SW 1271 (cell line): ENCODE results near the gene BRSK2.
"Not testable (repeated sequence)": the region's sequence is repeated elsewhere in the genome, so short reads cannot be mapped to it uniquely, and the experiment has no call there.

Source experiments
- DNase-seq, 2 experiments: peaks; one replicate each; lab custom pipeline; 2025; lab: John Stamatoyannopoulos, UW

Gene BRSK2

DNA sequence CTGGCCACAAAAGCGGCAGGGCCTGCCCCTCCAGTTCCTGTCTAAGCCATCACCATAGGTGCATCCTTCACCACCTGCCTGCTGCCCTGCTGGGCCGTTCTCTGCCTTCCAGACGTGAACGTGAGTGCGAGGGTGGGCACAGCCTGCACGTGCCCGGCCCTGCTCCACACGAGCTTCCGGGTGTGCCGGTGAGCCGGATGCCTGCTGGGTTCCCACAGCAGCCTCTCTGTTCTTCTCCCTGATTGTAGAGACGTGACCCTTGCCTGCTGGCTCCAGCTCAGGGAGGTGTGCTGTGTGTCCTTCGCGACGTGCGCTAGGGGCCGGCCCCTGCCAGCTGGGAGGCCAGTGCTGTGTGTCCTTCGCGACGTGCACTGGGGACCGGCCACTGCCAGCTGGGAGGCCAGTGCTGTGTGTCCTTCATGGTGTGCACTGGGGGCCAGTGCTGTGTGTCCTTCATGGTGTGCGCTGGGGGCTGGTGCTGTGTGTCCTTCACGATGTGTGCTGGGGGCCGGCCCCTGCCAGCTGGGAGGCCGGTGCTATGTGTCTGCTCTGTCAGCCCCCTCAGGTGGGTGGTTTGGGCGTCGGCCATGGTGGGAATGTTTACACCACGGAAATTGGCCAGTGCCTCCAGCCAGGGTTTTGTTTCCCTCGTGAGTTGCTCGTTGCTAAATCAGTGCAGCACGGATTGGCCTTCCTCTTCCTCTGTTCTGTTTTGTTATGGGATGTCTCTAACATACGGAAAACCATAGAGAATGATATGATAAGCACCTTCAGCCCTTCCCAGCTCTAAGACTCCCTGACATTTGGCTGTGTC lies 35.4 kb upstream of the BRSK2 start:
- DNase-seq = no peak

DNA sequence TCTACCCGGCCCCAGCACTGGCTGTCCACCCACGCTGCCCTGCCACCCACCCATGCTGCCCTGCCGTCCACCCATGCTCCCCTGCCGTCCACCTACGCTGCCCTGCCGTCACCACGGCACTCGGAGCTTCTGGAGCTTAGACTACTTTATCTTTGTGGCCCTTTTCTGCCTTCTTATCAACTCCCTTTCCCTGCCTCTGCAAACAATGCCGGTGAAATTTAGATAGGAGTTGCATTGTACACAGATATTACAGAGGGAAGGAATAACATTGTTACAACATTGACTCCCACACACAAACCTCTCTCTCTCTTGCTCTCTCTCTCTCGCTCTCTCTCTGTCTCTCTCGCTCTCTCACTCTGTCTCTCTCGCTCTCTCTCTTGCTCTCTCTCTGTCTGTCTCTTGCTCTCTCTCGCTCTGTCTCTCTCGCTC lies 33.7 kb upstream of the BRSK2 start:
- DNase-seq = no peak

DNA sequence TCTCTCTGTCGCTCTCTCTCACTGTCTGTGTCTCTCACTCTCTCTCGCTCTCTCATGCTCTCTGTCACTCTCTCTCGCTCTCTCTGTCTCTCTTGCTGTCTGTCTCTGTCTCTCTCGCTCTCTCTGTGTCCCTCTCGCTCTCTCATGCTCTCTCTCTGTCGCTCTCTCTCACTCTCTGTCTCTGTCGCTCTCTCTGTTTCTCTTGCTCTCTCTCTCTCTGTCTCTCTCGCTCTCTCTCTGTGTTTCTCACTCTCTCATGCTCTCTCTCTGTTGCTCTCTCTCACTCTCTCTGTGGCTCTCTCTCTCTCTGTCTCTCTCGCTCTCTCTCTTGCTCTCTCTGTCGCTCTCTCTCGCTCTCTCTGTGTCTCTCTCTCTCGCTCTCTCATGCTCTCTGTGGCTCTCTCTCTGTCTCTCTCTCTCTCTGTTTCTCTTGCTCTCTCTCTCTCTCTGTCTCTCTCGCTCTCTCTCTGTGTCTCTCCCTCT lies 33.2 kb upstream of the BRSK2 start:
- no peak for DNase-seq

DNA sequence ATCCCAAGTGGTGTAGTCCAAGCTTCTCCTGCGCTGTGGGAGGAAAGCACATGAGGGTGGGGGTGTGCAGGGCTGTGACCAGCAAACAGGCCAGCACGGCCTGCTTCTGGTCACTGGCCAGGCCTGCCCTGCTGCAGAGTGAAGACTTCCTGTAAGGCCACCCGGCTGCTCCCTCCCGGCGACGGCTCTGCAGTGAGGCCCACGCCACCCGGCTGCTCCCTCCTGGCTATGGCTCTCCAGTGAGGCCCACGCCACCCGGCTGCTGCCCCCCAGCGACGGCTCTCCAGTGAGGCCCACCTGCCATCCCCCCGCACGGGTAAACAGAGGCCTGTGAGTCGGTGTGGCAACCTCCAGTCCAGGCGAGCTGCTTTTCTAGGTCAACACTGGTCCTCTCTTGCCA lies 31.4 kb upstream of the BRSK2 start:
- DNase-seq = no peak

DNA sequence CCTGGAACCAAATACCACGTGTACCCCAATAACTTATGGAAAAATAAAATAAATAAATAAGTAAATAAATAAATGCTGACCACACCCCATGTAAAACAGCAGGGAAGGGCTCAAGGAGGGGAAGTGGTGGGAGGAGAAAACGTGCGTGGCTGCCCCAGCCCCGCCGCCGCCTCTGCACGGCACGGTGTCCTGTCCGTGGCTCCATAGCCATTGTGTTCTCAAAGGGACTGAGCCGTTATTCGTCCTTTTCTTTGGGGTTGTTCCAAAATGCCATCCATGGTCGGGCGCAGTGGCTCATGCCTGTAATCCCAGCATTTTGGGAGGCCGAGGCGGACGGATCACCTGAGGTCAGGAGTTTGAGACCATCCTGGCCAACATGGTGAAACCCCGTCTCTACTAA lies 30.8 kb upstream of the BRSK2 start:
- not testable (repeated sequence) for DNase-seq

DNA sequence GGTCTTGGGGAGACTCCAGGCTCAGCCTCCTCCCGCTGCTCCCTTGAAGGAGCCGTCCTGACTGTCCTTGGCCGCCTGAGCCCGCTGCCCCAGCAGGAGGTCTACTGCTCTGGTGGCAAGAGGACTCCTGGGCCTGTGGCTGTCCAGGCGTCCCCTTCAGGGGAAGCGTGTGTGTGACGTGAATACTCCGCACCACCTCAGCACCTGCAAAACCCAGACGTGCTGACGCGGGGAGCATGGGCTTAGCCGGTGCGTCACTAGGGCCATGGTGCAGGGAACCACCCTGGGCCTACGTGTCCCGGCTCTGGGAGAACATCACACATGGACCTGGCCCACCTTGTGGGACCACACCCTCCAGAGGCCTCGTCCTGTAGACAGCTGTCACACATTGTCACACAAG lies 30.2 kb upstream of the BRSK2 start:
- DNase-seq = no peak

DNA sequence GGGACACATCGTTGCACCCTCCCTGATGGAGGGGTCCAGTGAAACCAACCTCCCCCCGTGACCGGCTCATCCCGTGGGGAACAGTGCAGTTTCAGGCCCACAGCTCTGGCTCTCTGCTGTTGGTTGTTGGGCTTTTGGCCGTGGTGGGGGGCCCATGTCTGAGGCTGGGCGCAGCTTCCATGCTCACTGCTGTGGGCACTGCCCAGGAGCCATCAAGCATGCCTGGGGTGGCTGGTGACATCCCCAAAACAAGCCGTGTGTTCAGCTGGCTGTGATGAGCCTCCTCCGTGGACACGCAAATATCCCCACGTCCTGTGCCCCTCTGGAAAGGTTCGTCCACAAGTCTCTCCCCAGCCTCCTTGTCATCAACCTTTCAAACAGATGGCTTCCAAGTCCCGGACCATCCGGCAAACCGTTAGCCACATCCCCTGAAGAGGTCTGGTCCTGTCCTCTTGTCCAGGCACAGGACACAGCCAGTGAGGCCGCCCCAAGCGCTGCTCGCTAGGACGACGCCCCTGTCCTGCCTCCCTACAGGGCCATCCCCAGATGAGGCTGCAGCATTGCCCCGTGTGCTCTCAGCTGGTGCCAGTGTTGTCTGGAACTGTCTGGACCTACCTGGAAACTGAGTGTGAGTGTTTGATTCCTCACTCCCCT lies 29.4 kb upstream of the BRSK2 start:
- no peak for DNase-seq

DNA sequence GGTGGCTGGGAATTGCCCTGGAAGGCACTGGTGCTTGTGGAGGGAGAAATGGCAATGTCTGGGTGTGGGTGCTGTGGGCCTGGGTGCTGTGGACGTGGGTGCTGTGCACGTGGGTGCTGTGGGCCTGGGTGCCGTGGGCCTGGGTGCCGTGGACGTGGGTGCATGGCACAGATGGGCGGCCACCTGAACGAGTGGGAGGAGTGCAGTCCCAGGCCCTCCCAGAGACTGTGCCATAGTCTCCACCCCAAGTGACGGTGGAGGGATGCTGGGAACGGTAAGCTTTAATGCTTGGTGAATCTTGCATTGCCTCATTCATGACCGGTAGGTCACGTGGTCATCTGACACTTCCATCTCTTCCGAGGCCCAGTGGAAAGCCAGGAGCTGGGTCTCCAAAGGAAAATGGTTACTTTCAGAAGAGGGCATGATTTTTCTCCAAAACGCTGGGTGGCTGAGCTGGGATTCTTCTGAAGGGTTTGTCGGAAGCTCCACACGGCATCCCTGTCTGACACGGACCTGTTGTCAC lies 28.8 kb upstream of the BRSK2 start:
- no peak for DNase-seq

DNA sequence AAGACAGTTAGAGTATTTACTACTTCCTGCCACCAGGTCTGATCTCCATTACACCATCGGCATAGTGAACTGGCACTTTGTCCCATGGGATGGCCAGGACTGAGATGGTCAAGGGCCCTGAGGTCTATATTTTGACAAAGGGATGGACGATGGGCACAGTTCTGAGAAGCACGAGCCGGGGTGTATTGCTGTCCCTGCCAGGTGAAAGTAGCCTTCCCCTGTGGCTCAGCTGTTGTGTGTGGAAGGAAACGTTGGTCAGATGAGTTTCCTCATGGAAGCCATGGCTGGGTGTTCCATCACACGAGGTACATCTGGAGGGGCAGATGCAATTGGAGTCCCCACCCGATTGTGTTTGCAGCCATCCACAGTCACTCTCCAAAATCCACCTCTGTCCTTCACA lies 27.9 kb upstream of the BRSK2 start:
- no peak for DNase-seq

DNA sequence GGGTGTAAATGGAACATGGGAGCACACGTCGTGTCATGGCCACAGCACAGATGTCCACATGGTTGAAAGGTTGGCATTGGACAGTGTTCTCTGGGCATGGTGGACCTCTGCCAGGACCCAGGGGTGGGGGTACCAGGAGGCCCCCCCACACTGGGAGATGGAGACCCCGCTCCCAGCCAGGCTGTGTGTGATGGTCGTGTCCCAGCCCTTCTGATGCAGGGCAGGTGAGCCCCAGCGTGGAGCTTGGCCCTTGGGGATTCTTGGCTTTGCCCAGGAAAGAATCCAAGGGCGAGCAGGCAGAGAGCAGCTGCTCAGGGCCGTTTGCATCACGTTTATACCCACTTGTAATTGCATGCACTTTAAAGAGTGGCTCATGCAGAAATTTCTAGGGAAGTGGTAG lies 22.0 kb upstream of the BRSK2 start:
- no peak for DNase-seq

DNA sequence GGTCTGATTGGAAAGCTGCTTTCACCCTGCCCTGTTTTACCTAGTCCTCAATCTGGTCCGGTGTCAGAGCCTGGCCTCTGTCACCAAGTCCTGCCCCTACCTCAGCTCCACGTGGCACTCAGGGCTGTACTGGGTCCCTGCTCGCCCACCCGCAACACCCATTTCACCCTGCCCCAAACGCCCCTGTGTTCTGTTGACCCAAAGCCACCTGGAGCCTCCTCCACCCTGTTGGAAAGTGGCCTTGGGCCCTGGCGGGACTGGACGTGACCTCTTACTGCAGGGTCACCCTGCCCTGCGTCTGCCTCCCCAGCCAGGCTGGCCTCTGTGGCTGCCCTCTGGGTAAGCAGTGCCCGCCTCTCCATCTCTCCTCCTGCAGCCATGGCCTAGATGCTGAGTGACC lies 21.5 kb upstream of the BRSK2 start:
- no peak for DNase-seq

DNA sequence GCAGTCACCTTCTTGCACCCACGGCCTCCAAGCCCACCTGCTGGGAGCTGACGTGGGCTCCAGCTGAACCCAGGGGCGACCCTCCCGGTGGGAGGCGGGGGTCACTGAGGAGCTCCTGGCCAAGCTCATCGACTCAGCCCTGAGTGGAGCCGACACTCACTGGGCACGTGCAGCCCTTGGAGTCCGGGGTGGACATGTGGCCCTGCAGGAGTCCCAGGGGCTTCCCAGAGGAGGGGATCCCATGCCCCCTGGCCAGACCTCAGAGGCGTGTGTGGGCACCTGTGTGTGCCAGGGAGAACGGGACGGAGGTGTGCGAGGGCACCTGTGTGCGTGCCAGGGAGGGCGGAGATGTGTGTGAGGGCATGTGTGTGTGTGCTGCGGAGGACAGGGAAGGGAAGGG lies 20.8 kb upstream of the BRSK2 start:
- no peak for DNase-seq

DNA sequence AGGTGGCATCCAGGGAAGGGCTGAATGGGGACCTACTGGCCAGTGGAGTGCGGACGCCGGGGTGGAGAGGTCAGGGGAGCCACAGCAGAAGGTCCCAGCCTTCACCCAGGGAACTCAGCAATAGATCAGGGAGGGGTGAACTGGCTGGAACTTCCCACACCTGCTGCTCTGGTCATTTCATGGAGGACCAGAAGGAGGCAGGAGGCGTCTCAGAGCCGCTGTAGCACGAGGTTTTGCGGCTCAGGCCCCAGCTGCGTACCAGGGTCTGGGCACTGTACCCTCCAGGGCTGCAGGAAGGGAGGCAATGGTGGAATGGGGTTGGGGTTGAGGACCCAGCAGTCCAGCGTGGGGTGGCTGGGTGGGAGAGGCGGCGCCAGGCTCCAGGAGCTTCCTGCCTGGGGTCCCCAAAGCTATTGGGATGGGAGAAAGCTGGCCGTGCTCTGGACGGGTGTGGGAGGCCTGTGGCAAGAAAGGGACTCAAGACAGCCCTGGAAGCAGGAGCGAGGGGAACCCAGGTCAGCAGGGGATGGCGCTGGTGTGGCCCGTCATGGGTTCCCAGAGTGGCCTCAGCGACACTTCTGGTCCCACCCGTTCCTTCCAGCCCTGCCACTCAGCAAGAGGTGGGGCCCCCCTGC lies 20.2 kb upstream of the BRSK2 start:
- no peak for DNase-seq

DNA sequence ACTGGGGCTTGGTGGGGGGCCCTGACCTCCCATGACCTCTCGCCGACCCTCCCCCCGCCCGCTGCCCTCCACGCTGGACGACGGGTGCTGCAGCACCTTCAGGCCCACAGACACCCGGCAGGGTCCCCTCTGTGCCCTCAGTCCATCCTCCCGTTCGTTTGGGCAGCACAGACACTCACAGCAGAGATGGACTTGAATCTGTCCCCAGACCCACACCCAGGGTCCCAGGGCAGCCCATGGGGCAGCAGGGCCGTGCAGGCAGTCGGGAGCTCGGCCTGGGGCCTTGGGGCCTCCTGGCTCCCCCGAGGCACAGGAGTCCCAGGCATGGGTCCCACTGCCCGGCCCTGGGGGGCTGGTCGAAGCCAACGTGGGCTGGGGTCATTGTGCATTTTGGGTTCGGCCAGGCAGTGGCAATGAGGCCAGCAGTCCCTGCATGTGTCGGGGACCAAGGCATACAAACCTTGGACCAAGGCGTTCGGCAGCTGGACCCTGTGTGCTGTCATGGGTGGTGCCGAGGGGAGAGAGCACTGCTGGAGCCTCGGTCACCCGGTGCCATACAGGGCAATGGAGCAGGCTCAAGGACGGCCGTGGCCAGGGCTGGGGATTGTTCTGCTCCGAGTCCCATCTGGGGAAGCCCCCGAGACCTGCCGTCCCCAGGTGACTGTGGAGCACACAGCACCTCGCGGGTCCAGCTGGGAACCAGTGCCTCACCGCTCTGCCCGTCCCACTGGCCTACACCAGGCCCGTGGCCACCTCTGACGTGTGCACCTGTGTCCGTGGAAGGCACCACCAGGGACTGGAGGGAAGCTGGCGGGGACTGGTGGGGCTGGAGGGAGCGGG lies 19.3 kb upstream of the BRSK2 start:
- DNase-seq = no peak

DNA sequence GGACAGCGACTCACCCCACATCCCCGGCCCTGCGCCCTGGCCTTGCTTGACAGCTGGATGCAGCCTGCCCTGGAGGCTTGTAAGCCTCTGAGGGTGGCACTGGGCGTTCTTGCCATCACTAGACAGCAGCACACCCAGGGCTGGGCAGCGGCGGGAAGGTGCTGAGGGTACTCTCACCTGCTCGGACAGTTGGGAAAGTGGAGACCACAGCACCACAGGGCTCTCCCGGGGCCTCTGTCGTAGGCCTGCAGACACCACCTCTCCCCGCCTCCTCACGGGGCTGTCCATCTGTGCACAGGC lies 18.8 kb upstream of the BRSK2 start:
- DNase-seq = no peak

DNA sequence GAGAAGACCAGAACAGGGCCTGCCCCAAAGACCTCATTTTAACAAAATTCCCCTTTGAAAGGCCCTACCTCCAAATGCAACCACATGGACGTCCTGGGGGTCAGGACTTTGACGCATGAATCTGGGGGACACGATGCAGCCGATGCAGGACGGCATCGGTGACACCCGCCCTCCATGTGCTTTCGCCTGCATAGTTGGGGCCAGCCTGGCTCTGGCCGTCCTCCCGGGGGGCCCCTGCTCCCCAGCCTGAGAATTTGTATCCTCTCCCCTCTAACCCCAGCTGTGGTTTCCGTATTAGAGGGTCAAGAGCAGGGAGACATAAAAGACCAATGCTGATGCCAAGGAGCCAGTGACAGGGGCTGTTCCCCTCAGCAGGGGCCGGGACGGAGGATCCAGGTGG lies 18.4 kb upstream of the BRSK2 start:
- DNase-seq = no peak

DNA sequence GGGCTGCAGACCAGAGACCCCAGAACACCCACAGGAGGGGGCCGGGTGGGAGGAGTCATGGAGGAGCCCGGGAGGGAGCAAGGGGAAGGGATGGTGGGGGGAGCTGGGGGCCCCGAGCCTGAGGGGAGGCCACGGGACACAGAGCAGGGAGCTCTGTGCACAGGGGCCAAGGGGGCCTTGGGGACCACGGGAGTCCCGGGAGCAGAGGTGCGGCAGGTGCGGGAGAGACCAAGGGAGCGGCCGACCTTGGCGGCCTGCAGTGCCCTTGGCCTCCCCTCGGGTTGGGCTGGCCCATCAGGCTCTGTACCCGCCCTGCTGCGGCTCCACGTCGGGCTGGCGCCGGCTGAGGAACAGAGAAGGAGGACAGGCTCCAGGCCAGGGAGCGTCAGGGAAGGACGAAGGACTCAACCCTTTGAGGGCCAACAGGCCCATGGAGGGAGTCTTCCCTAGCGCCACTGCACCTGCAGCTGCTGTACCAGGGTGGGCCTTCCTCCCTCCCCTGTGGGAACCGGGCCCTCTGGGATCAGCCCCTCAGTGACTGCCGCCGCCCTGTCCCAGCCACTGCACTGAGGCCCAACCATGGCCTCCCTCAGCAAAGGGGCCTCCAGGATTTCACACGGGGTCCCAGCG lies 17.8 kb upstream of the BRSK2 start:
- no peak for DNase-seq

DNA sequence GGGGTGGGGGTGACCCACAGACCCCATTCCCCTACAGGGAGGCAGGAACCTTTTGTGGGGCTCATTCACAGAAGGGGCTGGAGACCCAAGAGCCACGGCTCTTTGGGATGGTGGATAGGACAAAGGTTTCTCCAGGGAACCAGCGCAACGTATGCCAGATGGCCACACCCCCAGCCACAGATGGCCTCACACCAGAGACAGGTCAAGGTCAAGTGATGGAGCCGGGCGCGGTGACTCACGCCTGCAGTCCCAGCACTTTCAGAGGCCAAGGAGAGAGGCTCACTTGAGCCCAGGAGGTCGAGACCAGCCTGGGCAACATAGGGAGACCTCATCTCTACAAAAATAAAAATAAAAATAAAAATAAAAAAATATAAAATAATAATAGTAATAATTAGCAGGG lies 17.1 kb upstream of the BRSK2 start:
- no peak for DNase-seq

DNA sequence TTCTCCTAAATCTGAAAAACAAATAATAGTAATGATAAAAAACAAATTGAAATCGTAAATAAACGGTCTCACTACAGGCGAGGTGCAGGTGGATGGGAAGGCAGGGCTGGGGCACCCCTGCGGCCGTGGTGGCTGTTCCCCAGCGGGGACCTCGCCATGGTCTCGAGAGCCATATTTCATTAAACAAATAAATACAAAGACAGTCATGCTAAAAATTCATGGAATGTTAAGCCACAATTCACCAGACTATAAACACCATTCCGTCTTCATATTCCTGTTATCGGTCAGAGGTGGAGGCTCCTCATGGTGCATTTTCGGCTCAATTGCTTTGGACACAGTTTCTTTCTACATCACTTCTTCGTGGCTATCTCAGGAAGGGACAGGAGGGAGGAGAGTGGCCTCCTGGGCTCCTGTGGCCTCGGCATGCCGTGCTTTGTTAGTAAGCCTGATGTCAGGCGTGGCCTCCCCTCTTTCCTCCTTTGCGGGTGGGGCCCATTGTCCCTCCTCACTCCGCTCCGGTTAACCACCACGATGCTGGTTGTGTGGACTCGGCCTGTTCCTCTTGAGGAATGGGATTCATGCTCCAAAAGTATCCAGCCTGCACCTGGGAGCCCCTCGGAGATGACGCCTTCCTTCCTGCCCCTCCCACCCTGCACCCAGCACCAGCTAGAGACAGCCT lies 16.1 kb upstream of the BRSK2 start:
- DNase-seq = no peak

DNA sequence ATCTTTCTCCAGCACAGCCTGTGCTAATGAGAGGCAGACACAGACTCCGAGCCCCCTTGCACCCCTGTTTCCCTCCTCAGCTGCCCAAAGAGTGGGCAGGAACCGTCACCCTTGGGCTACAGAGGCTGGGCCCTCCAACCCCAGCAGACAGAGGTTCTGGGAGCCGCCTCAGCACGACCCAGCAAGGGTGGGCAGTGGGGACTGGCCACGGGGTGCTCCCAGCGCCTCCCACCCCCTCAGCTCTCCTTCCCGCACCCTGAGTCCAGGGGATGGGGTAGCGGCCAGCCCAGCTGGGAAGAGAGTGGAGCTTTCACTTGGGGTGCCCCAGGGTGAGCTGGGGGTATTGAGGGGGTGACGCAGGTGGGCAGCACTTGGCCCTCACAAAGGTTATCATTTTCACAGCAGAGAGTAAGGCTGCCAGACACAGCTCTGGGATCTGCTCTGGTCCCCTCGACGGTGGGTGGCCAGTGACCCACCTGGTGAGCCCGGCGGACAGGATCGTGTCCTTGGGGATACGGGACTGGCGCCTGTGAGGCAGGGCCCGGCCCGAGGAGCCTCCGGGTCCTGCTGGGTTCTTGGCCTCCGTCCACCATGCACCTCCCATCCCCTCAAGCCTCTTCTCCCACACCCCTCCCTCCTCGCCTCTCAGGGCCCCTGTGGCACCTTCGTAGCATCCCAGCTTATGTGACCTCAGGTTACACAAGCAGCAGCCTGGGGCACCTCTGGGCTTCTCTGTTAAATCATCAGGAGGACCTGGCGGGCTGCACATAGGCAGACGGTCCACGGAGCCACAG lies 14.4 kb upstream of the BRSK2 start:
- DNase-seq = no peak

DNA sequence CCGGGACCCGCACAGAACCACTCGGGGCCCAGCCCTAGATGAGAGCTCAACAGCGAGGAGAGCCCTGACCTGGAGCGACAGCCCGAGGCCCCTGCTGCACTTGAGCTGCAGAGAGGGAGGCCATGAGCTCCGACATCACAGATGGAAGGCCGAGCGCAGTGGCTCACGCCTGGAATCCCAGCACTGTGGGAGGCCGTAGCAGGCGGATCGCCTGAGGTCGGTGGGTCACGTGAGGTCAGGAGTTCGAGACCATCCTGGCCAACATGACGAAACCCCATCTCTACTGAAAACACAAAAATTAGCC lies 13.8 kb upstream of the BRSK2 start:
- no peak for DNase-seq
